ENCODE data around the gene SDSL. TPM values are rescaled to one million over a fixed set of nuclear protein-coding genes. Genes with fewer than 3 reads are reported as not detected.

SDSL gene
- total RNA-seq, 2 experiments from 2014 or later, result 0.47 to 0.50 TPM

DNA sequence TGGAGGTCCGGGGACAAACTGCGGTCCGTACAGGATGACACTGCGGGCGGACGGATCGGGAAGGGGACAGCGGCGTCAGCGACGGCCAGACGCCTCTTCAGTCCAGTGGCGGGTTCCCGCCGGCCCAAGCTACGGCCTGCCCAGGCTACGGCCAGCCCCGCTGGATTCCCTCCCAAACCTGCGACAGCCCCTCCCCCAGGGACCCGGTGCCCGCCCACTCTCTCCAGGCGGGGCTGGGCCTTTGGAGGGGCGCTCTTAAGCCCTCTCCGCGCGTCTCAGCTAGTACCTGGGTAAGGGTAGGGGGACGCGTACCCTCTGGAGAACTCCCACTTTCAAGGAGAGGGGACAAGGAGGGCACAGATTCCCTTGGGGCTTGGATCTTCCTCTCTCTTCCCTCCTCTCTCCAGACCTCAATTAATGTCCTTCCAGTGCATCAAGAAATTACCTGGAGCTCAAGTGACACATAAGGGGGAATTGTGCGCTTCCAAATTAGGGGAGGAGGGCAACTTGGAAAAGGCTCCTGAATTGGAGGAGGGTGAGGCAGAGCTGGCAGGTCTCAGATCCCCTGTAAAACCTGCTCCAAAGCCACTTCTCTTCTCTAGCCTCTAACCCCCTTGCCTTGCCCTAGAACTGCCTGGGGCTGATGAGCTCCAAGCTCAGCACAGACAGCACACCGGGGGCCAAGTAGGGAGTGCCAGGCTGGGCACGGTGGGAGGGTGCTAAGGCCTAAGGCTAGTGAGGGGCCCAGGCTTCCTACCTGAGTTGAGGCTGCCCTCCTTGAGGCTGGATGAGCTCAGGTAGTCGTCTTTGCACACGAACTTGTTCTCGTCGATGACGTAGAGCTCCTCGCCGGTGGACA, 46.4 kb downstream of the SDSL start:
- H3K4me3 Mint-ChIP-seq, result peak overlapping the region; percentile 34
- H3K27ac Mint-ChIP-seq, result no peak overlapping the region
- no peak overlapping the region for H3K4me3 ChIP-seq (ENCODE audit: low read length)

DNA sequence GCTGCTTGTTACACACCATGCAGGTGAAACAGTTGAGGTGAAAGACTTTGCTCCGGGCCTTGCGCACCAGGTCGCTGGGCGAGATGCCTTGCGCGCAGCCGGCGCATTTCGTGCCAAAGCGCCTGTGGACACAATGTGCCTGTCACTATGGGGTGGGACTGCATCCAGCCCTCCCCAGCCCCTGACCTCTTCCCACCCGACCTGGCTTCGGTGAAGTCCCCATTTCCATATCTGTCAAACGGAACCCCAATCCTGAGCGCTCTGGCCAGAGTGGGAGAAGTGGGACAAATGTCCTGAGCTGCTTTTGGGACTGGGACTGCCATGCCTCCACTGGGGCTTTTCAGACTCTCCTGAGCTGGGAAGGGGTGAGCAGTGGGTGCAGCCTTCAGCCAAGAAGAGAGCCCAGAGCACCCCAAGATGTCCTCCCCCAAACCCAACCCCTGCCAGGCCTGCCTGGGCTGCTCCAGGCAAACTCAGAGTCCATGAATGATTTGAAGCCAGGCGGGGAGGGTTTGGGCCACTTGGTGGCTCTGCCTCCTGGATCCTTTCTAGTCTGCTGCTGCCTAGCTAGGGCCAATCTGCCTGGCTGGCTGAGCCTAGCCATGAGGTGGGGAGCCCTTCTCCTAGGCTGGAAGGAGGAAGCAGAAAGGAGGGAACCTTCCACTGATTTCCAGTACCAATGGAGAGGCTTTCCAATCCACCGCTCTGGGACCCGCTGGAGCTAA, 47.2 kb downstream of the SDSL start:
- POLR2A ChIA-PET, result no interaction called here

More for the DNA sequence above, 46.4 kb downstream of the SDSL start:
- DNase-seq (no peak), ATAC-seq (ENCODE audit: poor library complexity) (no peak)
- intact Hi-C loops (cut with DNase I, micrococcal nuclease), result no loop called here
- H3K36me3 ChIP-seq (ENCODE audit: insufficient read depth, low read length), result no peaks in the 10 kb centered on the region
- Mint-ChIP-seq H3K4me1 (ENCODE audit: low read depth) (peaks cover 22% of the 10 kb centered on the region), H3K27me3 (peaks cover 68% of the 10 kb centered on the region), H3K9me3 (no peaks in the 10 kb centered on the region), H3K36me3 (ENCODE audit: low read depth) (no peaks in the 10 kb centered on the region)
- peaks cover 0 to 56% of the 10 kb centered on the region in 2 experiments for H3K9me3 ChIP-seq (ENCODE audit: control insufficient read depth in 1 of 2, insufficient read depth in 1 of 2, low read length in 2 of 2)
- H3K27me3 ChIP-seq (ENCODE audit: control insufficient read depth in 1 of 2, insufficient read depth in 2 of 2, low read length in 2 of 2), result peaks cover 76 to 100% of the 10 kb centered on the region in 2 experiments
- ChIA-PET POLR2A (no interaction called here), CTCF (no interaction called here)
- no peak overlapping the region for H3K27ac ChIP-seq (ENCODE audit: low read depth in 1 of 2, low read length in 2 of 2)
- TF ChIP-seq, protein P1, sequence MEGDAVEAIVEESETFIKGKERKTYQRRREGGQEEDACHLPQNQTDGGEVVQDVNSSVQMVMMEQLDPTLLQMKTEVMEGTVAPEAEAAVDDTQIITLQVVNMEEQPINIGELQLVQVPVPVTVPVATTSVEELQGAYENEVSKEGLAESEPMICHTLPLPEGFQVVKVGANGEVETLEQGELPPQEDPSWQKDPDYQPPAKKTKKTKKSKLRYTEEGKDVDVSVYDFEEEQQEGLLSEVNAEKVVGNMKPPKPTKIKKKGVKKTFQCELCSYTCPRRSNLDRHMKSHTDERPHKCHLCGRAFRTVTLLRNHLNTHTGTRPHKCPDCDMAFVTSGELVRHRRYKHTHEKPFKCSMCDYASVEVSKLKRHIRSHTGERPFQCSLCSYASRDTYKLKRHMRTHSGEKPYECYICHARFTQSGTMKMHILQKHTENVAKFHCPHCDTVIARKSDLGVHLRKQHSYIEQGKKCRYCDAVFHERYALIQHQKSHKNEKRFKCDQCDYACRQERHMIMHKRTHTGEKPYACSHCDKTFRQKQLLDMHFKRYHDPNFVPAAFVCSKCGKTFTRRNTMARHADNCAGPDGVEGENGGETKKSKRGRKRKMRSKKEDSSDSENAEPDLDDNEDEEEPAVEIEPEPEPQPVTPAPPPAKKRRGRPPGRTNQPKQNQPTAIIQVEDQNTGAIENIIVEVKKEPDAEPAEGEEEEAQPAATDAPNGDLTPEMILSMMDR (IDR thresholded peaks at IDR 0.05), result no peak
- peaks cover 31% of the 10 kb centered on the region for H3K4me1 ChIP-seq (ENCODE audit: insufficient read depth, low read length)

DNA sequence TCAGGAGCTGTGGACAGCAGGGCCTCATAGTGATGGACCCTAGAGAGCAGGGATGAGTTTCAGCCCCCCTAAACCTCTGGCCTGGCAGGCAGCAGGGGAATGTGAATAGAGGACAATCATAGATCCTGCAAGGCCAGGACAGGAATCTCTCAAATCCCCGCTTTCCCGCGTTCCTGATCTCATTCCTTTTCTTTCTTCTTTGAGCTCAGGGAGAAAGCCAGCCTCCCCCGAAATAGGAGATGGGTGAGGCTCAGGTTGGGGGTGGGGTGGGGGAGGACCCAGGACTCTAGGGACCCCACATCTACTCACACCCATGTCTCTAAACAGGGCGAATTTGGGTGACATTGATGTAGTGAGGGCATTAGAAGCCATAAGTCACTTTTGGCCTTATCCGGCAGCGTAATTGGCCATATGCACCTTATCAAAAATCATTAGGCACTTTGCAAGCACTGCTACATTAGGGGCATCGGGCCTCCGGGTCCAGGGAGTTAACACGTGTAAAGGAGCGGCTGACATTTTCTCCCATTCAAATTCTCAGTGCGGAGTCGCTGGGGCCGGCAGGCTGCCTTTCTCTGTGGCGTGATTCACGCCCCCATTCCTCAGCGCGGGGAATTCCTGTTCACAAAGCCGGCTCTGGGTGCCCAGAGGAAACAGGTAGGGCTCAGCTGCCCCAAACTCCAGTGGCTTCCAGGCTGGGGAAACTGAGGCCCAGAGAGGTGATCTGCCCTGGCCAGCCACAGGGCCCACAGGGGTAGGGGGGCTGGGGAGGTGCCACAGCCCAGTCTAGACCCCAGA, 48.0 kb downstream of the SDSL start:
- DNase-seq (no peak), ATAC-seq (ENCODE audit: poor library complexity) (no peak)
- Mint-ChIP-seq H3K36me3 (ENCODE audit: low read depth) (no peaks in the 10 kb centered on the region), H3K4me1 (ENCODE audit: low read depth) (peaks cover 19% of the 10 kb centered on the region), H3K27ac (no peak overlapping the region), H3K4me3 (no peak overlapping the region), H3K9me3 (no peaks in the 10 kb centered on the region), H3K27me3 (peaks cover 70% of the 10 kb centered on the region)
- intact Hi-C loops (cut with DNase I, micrococcal nuclease), result no loop called here
- Histone ChIP-seq H3K4me1 (ENCODE audit: insufficient read depth, low read length) (peaks cover 17% of the 10 kb centered on the region), H3K27me3 (ENCODE audit: control insufficient read depth in 1 of 2, insufficient read depth in 2 of 2, low read length in 2 of 2) (peaks cover 84 to 100% of the 10 kb centered on the region in 2 experiments), H3K36me3 (ENCODE audit: insufficient read depth, low read length) (no peaks in the 10 kb centered on the region), H3K9me3 (ENCODE audit: control insufficient read depth in 1 of 2, insufficient read depth in 1 of 2, low read length in 2 of 2) (peaks cover 0 to 46% of the 10 kb centered on the region in 2 experiments), H3K4me3 (ENCODE audit: low read length) (no peak overlapping the region), H3K27ac (ENCODE audit: low read depth in 1 of 2, low read length in 2 of 2) (no peak overlapping the region)
- TF ChIP-seq, protein P1 (IDR thresholded peaks at IDR 0.05), result no peak
- POLR2A ChIA-PET, result no interaction called here
- CTCF ChIA-PET, result no interaction called here

More for the DNA sequence above, 47.2 kb downstream of the SDSL start:
- TF ChIP-seq, protein P1 (IDR thresholded peaks at IDR 0.05), result no peak
- H3K4me1 Mint-ChIP-seq (ENCODE audit: low read depth), result peaks cover 21% of the 10 kb centered on the region
- peaks cover 23% of the 10 kb centered on the region for H3K4me1 ChIP-seq (ENCODE audit: insufficient read depth, low read length)
- H3K9me3 Mint-ChIP-seq, result no peaks in the 10 kb centered on the region
- no peaks in the 10 kb centered on the region for H3K36me3 ChIP-seq (ENCODE audit: insufficient read depth, low read length)
- DNase-seq (no peak), ATAC-seq (ENCODE audit: poor library complexity) (no peak)
- H3K36me3 Mint-ChIP-seq (ENCODE audit: low read depth), result no peaks in the 10 kb centered on the region
- H3K4me3 ChIP-seq (ENCODE audit: low read length), result no peak overlapping the region
- H3K9me3 ChIP-seq (ENCODE audit: control insufficient read depth in 1 of 2, insufficient read depth in 1 of 2, low read length in 2 of 2), result peaks cover 0 to 48% of the 10 kb centered on the region in 2 experiments
- no peak overlapping the region for H3K4me3 Mint-ChIP-seq
- H3K27me3 Mint-ChIP-seq, result peaks cover 68% of the 10 kb centered on the region
- CTCF ChIA-PET, result no interaction called here
- H3K27ac Mint-ChIP-seq, result no peak overlapping the region
- no peak overlapping the region for H3K27ac ChIP-seq (ENCODE audit: low read depth in 1 of 2, low read length in 2 of 2)
- intact Hi-C loops (cut with DNase I, micrococcal nuclease), result no loop called here
- peaks cover 83 to 100% of the 10 kb centered on the region in 2 experiments for H3K27me3 ChIP-seq (ENCODE audit: control insufficient read depth in 1 of 2, insufficient read depth in 2 of 2, low read length in 2 of 2)
